Hepatocyte (in vitro differentiated cells): Measurements from ENCODE around the gene NFILZ.

ENCODE experiments used
- EZH2 ChIP-seq: fragments of 200-600 bp; sonication (generic); IDR thresholded peaks from 2 replicates; pipeline ENCODE4 v1.6.1; 2016; ENCODE audit warnings: antibody characterized with exemption, mild to moderate bottlenecking, borderline replicate concordance
- TF ChIP-seq, protein P1 (sequence below): fragments of 200-600 bp; sonication (generic); IDR thresholded peaks from 2 replicates; pipeline ENCODE4 v1.5.1; 2016; ENCODE audit warnings: antibody characterized with exemption, mild to moderate bottlenecking; ENCODE audit not compliant: poor library complexity

DNA sequence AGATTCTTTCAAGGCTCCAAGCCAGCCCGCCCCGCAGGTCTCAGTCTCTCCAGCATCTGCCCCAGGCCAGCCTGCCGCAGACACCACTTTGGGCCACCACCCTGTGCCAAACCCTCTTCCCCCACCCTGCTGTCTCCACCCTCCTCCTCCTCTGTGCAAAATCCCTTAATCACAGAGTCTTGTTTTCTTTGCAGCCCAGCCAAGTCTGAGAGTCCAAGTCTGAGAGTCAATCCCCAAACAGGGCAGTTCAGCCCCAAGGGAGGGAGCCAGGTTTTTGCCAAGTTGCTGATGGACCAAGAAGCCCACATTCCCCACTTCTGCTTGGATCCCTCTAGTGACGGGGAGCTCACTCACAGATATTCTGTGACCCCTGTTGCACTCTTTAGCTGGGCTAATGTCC is 23.0 kb upstream of the NFILZ start:
- TF ChIP-seq, protein P1, sequence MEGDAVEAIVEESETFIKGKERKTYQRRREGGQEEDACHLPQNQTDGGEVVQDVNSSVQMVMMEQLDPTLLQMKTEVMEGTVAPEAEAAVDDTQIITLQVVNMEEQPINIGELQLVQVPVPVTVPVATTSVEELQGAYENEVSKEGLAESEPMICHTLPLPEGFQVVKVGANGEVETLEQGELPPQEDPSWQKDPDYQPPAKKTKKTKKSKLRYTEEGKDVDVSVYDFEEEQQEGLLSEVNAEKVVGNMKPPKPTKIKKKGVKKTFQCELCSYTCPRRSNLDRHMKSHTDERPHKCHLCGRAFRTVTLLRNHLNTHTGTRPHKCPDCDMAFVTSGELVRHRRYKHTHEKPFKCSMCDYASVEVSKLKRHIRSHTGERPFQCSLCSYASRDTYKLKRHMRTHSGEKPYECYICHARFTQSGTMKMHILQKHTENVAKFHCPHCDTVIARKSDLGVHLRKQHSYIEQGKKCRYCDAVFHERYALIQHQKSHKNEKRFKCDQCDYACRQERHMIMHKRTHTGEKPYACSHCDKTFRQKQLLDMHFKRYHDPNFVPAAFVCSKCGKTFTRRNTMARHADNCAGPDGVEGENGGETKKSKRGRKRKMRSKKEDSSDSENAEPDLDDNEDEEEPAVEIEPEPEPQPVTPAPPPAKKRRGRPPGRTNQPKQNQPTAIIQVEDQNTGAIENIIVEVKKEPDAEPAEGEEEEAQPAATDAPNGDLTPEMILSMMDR: no peak
- TF ChIP-seq EZH2: no peak
